Cardiac muscle cell (in vitro differentiated cells and primary cell): Measurements from ENCODE around the gene KIAA1755. TPM values are rescaled to one million over a fixed set of nuclear protein-coding genes. Genes with fewer than 3 reads are reported as not detected.

Source experiments
- DNase-seq, 2 donors: peaks; one replicate each; pipeline versions ENCODE4 v3.0.0 to v3.0.0-alpha.2; 2010 to 2017; ENCODE audit warnings: low read depth in 1 of 2, low spot score in 1 of 2
- H3K27ac ChIP-seq: fragments of 200-600 bp; sonication (generic); 2 replicates; pipeline ENCODE4 v1.5.1; 2016
- H3K27me3 ChIP-seq: fragments of 200-600 bp; sonication (generic); 2 replicates; pipeline ENCODE4 v1.6.0; 2016; ENCODE audit warnings: control low read depth
- H3K36me3 ChIP-seq: fragments of 200-600 bp; sonication (generic); 2 replicates; pipeline ENCODE4 v1.5.1; 2016; ENCODE audit warnings: control low read depth
- H3K4me1 ChIP-seq: fragments of 200-600 bp; sonication (generic); 2 replicates; pipeline ENCODE4 v1.8.1; 2017; ENCODE audit warnings: low read depth, mild to moderate bottlenecking, mixed run types
- H3K4me3 ChIP-seq: fragments of 200-600 bp; sonication (generic); 2 replicates; pipeline ENCODE4 v1.5.1; 2016; ENCODE audit warnings: mild to moderate bottlenecking
- H3K9me3 ChIP-seq: fragments of 200-600 bp; sonication (generic); 2 replicates; pipeline ENCODE4 v1.5.1; 2017; ENCODE audit warnings: low read depth, mild to moderate bottlenecking, control low read depth
- CTCF ChIP-seq: IDR thresholded peaks from 2 replicates; pipeline ENCODE4 v1.5.1; 2012; ENCODE audit warnings: low read depth, mild to moderate bottlenecking, low read length
- polyA plus RNA-seq: library from polyadenylated mRNA; unstranded; fragments of >200 nt; fragmentation: Nextera tagmentation; extraction: Ambion mirVana; gene quantifications from 2 replicates; pipeline ENCODE4 v1.2.1, GENCODE V29; 2016
- total RNA-seq: library from RNA; depleted of rRNA; stranded (reverse); fragments of >200 nt; gene quantifications from 2 replicates; pipeline ENCODE4 v1.2.3, GENCODE V29; 2016

Gene KIAA1755
- total and polyA plus RNA-seq, 2 experiments from 2014 or later: not detected

GRCh38 chr20:38170219-38170825 lies 90.2 kb downstream of the KIAA1755 start:
- H3K27me3 ChIP-seq: no peaks in the 10 kb centered on the region
- H3K9me3 ChIP-seq: no peaks in the 10 kb centered on the region
- H3K4me1 ChIP-seq: peaks cover 5% of the 10 kb centered on the region
- H3K36me3 ChIP-seq: no peaks in the 10 kb centered on the region
- no peak for TF ChIP-seq CTCF
- DNase-seq: no peak
- no peak overlapping the region for H3K4me3 ChIP-seq
- H3K27ac ChIP-seq: no peak overlapping the region

DNA sequence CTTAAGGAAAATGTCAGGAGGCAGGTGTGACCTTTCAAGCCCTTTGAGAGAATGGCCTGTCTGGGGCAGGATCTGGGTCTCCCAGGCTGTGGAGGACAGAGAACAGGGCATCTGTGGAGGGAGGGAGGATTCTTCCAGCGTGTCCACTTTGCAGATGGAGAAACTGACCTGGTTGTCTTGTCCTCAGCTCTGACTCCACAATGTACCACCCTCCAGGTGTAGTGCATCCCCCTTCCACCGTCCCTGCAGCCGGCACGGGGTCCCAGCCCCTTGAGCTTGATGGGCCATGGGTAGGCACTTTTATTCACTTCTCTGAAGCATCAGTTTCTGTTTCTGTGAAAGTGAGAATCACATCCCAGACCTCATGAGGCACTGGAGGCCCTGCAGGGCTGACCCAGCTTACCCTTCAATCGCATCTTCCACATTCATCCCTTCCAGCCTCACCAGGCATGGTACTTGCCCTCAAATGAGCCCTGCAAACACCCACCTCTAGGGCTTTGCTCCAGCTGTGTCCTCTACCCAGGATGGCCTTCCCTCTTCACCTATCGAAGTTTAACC lies 90.8 kb downstream of the KIAA1755 start:
- DNase-seq: no peak
- Histone ChIP-seq H3K27me3 (no peaks in the 10 kb centered on the region), H3K36me3 (no peaks in the 10 kb centered on the region), H3K27ac (no peak overlapping the region), H3K4me1 (peaks cover 7% of the 10 kb centered on the region), H3K9me3 (no peaks in the 10 kb centered on the region), H3K4me3 (no peak overlapping the region)
- no peak for TF ChIP-seq CTCF

- Histone ChIP-seq H3K27ac (no peak overlapping the region), H3K36me3 (no peaks in the 10 kb centered on the region), H3K4me3 (no peak overlapping the region), H3K4me1 (peaks cover 14% of the 10 kb centered on the region), H3K9me3 (no peaks in the 10 kb centered on the region), H3K27me3 (no peaks in the 10 kb centered on the region)
- TF ChIP-seq CTCF: no peak
- no peak for DNase-seq
Observed at GRCh38 chr20:38168791-38169589, 91.5 kb downstream of the KIAA1755 start.

- H3K4me3 ChIP-seq: no peak overlapping the region
- TF ChIP-seq CTCF: no peak
- H3K4me1 ChIP-seq: peaks cover 15% of the 10 kb centered on the region
- no peak overlapping the region for H3K27ac ChIP-seq
- H3K9me3 ChIP-seq: no peaks in the 10 kb centered on the region
- DNase-seq: peak in 1 of 2 donors; percentile 97
- H3K36me3 ChIP-seq: no peaks in the 10 kb centered on the region
- no peaks in the 10 kb centered on the region for H3K27me3 ChIP-seq
Observed at GRCh38 chr20:38167851-38168760, 92.4 kb downstream of the KIAA1755 start.

GRCh38 chr20:38167328-38167850 lies 93.1 kb downstream of the KIAA1755 start:
- Histone ChIP-seq H3K27me3 (no peaks in the 10 kb centered on the region), H3K9me3 (no peaks in the 10 kb centered on the region), H3K4me3 (no peak overlapping the region), H3K4me1 (peaks cover 18% of the 10 kb centered on the region), H3K27ac (no peak overlapping the region), H3K36me3 (no peaks in the 10 kb centered on the region)
- no peak for TF ChIP-seq CTCF
- no peak for DNase-seq
